Body of pancreas (tissue), 4 donors: ENCODE measurements around the gene SLC35F2.

Experiments
- CTCF ChIP-seq, 7 experiments: fragments of 450-650 bp in 4 of 7; fragments of 200-600 bp in 3 of 7; sonication (generic) in 3 of 7; IDR thresholded peaks; one replicate each; pipeline ENCODE4 v1.5.1; 2016 to 2019; ENCODE audit warnings: antibody characterized with exemption in 7 of 7
- POLR2A ChIP-seq, 3 donors: fragments of 450-650 bp; IDR thresholded peaks; one replicate each; pipeline ENCODE4 v1.6.1; 2016; ENCODE audit warnings: antibody characterized with exemption in 3 of 3, mild to moderate bottlenecking in 2 of 3

DNA sequence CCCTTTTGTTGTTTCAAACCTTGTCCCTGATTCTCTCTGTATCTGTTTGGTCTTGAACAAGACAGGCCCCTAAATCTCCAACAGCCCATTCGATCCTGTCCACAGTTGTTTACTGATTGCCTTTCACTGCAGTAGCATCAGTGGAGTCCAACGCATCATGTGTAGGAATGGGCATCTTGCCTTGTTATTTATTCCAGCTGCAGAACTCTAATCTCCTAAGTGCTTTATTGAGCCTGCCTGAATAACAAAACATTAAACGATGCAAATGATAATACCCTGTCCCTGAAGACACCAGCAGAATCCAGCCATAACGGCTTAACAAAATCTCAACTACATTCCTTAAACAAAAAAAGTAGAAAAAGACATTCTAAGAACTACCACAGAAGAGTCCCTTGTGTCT lies 50.1 kb downstream of the SLC35F2 start:
- TF ChIP-seq CTCF (IDR thresholded peaks at IDR 0.05), result no peak
- no peak for TF ChIP-seq POLR2A (IDR thresholded peaks at IDR 0.05)
